ENCODE results near the gene PTBP2. TPM values are rescaled to one million over a fixed set of nuclear protein-coding genes. Genes with fewer than 3 reads are reported as not detected.
"Not testable (repeated sequence)": the region's sequence is repeated elsewhere in the genome, so short reads cannot be mapped to it uniquely, and the experiment has no call there.

PTBP2 gene
- total RNA-seq, 1 donor from 2014 or later: 18.6 TPM

DNA sequence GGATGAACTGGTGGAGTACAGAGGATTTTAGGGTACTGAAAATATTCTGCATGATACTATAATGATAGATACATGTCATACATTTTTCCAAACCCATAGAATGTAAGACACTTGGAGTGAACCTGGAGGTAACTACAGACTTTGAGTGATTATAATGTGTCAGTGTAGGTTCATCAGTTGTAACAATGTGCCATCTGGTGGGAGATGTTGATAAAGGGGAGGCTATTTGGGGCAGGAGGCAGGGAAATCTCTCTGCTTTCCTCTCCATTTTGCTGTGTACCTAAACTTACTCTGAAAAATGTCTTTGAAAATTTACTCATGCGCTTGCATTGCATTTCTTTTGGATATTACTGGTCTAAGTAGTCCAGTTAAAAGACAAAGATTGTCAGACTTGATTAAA is 35.2 kb downstream of the PTBP2 start:
- ChIA-PET POLR2A (no interaction called here), CTCF (no interaction called here)
- no peak for ATAC-seq (ENCODE audit: low read depth)
- Mint-ChIP-seq H3K27ac (no peak overlapping the region), H3K27me3 (no peaks in the 10 kb centered on the region), H3K9me3 (peaks cover 7% of the 10 kb centered on the region), H3K4me3 (no peak overlapping the region), H3K36me3 (ENCODE audit: low read depth) (peaks cover 73% of the 10 kb centered on the region), H3K4me1 (no peaks in the 10 kb centered on the region)
- TF ChIP-seq, protein P1, sequence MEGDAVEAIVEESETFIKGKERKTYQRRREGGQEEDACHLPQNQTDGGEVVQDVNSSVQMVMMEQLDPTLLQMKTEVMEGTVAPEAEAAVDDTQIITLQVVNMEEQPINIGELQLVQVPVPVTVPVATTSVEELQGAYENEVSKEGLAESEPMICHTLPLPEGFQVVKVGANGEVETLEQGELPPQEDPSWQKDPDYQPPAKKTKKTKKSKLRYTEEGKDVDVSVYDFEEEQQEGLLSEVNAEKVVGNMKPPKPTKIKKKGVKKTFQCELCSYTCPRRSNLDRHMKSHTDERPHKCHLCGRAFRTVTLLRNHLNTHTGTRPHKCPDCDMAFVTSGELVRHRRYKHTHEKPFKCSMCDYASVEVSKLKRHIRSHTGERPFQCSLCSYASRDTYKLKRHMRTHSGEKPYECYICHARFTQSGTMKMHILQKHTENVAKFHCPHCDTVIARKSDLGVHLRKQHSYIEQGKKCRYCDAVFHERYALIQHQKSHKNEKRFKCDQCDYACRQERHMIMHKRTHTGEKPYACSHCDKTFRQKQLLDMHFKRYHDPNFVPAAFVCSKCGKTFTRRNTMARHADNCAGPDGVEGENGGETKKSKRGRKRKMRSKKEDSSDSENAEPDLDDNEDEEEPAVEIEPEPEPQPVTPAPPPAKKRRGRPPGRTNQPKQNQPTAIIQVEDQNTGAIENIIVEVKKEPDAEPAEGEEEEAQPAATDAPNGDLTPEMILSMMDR (IDR thresholded peaks at IDR 0.05): no peak
- intact Hi-C loops (cut with micrococcal nuclease): no loop called here
- DNase-seq: no peak

DNA sequence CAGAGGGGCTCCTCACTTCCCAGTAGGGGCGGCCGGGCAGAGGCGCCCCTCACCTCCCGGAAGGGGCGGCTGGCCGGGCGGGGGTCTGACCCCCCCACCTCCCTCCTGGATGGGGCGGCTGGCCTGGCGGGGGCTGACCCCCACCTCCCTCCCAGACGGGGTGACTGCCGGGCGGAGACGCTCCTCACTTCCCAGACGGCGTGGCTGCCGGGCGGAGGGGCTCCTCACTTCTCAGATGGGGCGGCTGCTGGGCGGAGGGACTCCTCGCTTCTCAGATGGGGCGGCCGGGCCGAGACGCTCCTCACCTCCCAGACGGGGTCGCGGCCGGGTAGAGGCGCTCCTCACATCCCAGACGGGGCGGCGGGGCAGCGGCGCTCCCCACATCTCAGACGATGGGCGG is 41.0 kb downstream of the PTBP2 start:
- H3K27ac Mint-ChIP-seq; H3K9me3 Mint-ChIP-seq; ATAC-seq (ENCODE audit: low read depth); H3K27me3 Mint-ChIP-seq; intact Hi-C loops (cut with micrococcal nuclease); H3K4me1 Mint-ChIP-seq; POLR2A ChIA-PET; CTCF ChIA-PET; DNase-seq; H3K4me3 Mint-ChIP-seq: not testable (repeated sequence)
- peaks cover 35% of the 10 kb centered on the region for H3K36me3 Mint-ChIP-seq (ENCODE audit: low read depth)

DNA sequence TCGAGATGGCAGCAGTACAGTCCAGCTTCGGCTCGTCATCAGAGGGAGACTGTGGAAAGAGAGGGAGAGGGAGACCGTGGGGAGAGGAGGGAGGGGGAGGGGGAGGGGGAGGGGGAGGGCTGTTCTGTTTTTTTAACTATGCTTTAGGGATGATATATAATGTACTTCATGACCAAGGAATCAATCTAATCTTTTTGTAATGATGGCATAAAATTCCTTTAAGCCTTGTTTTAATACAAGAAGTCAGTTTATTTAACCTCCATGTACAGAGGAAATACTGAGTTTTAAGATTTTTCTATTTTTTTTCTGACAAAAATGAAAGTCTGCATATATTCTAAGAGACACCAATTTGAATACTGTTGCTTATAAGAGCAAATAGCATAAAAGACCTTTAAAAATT is 41.9 kb downstream of the PTBP2 start:
- Mint-ChIP-seq H3K4me3 (no peak overlapping the region), H3K36me3 (ENCODE audit: low read depth) (peaks cover 33% of the 10 kb centered on the region), H3K27ac (no peak overlapping the region), H3K4me1 (peaks cover 2% of the 10 kb centered on the region), H3K27me3 (no peaks in the 10 kb centered on the region), H3K9me3 (peaks cover 7% of the 10 kb centered on the region)
- ATAC-seq (ENCODE audit: low read depth): no peak
- intact Hi-C loops (cut with micrococcal nuclease): no loop called here
- ChIA-PET POLR2A (no interaction called here), CTCF (no interaction called here)
- DNase-seq: no peak
- TF ChIP-seq, protein P1 (IDR thresholded peaks at IDR 0.05): no peak

DNA sequence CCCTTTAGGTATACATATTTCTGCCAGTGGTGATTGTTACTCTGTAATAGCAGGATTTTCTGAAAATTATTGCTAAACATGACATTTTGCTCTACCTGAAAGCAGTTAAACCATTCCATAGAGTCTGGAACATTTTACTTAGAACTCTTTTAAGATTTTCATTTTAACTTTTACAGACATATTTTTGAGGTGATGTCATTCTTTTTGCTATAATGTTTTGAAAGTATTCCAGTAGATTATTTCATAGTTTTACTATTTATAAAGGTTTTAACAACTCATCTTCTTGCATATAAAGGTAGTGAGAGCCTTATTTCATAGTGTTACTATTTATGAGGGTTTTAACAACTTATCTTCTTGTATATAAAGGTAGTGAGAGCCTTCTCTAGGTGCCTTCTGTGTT is 42.9 kb downstream of the PTBP2 start:
- peaks cover 27% of the 10 kb centered on the region for H3K36me3 Mint-ChIP-seq (ENCODE audit: low read depth)
- intact Hi-C loops (cut with micrococcal nuclease): no loop called here
- POLR2A ChIA-PET: no interaction called here
- no peak for DNase-seq
- no peak overlapping the region for H3K27ac Mint-ChIP-seq
- ATAC-seq (ENCODE audit: low read depth): no peak
- H3K27me3 Mint-ChIP-seq: no peaks in the 10 kb centered on the region
- H3K4me1 Mint-ChIP-seq: peaks cover 2% of the 10 kb centered on the region
- H3K4me3 Mint-ChIP-seq: no peak overlapping the region
- CTCF ChIA-PET: no interaction called here
- TF ChIP-seq, protein P1 (IDR thresholded peaks at IDR 0.05): no peak
- H3K9me3 Mint-ChIP-seq: peaks cover 7% of the 10 kb centered on the region

DNA sequence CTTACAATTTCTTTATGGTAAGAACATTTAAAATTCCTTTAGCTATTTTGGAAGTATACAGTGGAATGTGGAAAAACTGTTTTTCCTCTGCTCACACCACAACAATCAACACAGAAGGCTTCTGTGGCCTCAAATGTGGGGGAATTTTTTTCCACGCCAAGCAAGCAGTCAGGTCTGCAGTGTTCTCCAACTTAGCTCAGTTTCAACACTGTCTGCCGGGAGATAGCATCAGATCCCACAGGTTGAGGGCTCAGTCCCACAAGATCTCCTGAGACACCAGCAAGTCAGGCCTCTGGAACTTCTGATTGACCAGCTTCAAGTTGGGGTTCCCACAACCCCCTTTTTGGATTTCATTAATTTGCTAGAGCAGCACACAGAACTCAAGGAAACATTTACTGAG is 50.3 kb downstream of the PTBP2 start:
- Mint-ChIP-seq H3K4me3 (no peak overlapping the region), H3K36me3 (ENCODE audit: low read depth) (peaks cover 47% of the 10 kb centered on the region), H3K9me3 (no peaks in the 10 kb centered on the region), H3K4me1 (no peaks in the 10 kb centered on the region), H3K27ac (no peak overlapping the region), H3K27me3 (no peaks in the 10 kb centered on the region)
- POLR2A ChIA-PET: interaction anchor here (0.6 kb wide), 1 partner anchor 30 kb away, joined by 6 read pairs; no protein-coding TSS in a partner anchor
- ATAC-seq (ENCODE audit: low read depth) (no peak), DNase-seq (no peak)
- CTCF ChIA-PET: no interaction called here
- TF ChIP-seq, protein P1 (IDR thresholded peaks at IDR 0.05): no peak
- intact Hi-C loops (cut with micrococcal nuclease): no loop called here

DNA sequence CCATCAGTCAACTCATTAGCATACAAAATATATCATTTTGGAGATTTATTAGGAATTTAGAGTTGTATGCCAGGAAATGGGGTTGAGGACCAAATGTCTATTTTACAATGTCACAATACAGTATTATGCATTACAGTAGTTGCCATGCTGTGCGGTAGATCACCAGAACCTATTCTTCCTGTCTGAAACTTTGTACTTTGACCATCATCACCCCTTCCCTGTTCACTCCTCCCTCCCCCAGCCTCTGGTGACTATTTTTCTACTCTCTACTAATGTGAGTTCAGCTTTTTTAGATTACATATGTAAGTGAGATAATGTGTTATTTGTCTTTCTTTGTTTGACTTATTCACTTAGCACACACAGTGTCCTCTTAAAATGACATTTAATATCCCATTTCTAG is 50.8 kb downstream of the PTBP2 start:
- Mint-ChIP-seq H3K4me1 (no peaks in the 10 kb centered on the region), H3K27me3 (no peaks in the 10 kb centered on the region), H3K9me3 (no peaks in the 10 kb centered on the region), H3K27ac (no peak overlapping the region), H3K36me3 (ENCODE audit: low read depth) (peaks cover 47% of the 10 kb centered on the region), H3K4me3 (no peak overlapping the region)
- ChIA-PET CTCF (no interaction called here), POLR2A (no interaction called here)
- DNase-seq (no peak), ATAC-seq (ENCODE audit: low read depth) (no peak)
- intact Hi-C loops (cut with micrococcal nuclease): no loop called here
- TF ChIP-seq, protein P1 (IDR thresholded peaks at IDR 0.05): no peak

All from activated B cell treated with CpG ODN at 0.5 μM for 24 hours (primary cell).